Mesenchymal stem cell (in vitro differentiated cells and primary cell): Measurements from ENCODE around the gene CD47.
A peak's percentile ranks its signal among the peaks of the same experiment; 100 is the strongest.

ENCODE experiments used
- DNase-seq: peaks from one replicate; pipeline ENCODE4 v3.0.0-alpha.2; 2013
- H2AFZ ChIP-seq: one replicate; pipeline ENCODE4 v1.6.1; 2013; ENCODE audit warnings: low read depth, mild to moderate bottlenecking, control low read depth, inconsistent platforms, low read length, moderate library complexity
- H2AK5ac ChIP-seq: 2 replicates; pipeline ENCODE4 v1.6.1; 2013; ENCODE audit warnings: low read length, moderate library complexity, mild to moderate bottlenecking, inconsistent platforms; ENCODE audit not compliant: severe bottlenecking
- H2BK120ac ChIP-seq: one replicate; pipeline ENCODE4 v1.6.1; 2013; ENCODE audit warnings: low read depth, mild to moderate bottlenecking, inconsistent platforms, low read length, moderate library complexity
- H2BK12ac ChIP-seq, 2 experiments: one replicate each; pipeline ENCODE4 v1.6.1; 2013; ENCODE audit warnings: inconsistent platforms in 2 of 2, low read length in 2 of 2, mild to moderate bottlenecking in 2 of 2, moderate library complexity in 2 of 2, control low read depth in 1 of 2
- H2BK15ac ChIP-seq: one replicate; pipeline ENCODE4 v1.6.1; 2013; ENCODE audit warnings: mild to moderate bottlenecking, low read depth, inconsistent platforms; ENCODE audit not compliant: poor library complexity, severe bottlenecking
- H2BK5ac ChIP-seq: 2 replicates; pipeline ENCODE4 v1.6.1; 2013; ENCODE audit warnings: low read depth, mild to moderate bottlenecking, low read length, control low read depth, inconsistent platforms; ENCODE audit not compliant: poor library complexity, severe bottlenecking
- H3K14ac ChIP-seq, 2 experiments: one replicate each; pipeline ENCODE4 v1.6.1; 2013; ENCODE audit warnings: inconsistent platforms in 2 of 2, low read length in 2 of 2, control low read depth in 1 of 2, mild to moderate bottlenecking in 1 of 2, moderate library complexity in 1 of 2
- H3K18ac ChIP-seq, 2 experiments: one replicate each; pipeline ENCODE4 v1.6.1; 2013; ENCODE audit warnings: inconsistent platforms in 2 of 2, low read length in 2 of 2, control low read depth in 1 of 2, low read depth in 1 of 2, mild to moderate bottlenecking in 1 of 2
- H3K23ac ChIP-seq, 2 experiments: one replicate each; pipeline ENCODE4 v1.6.1; 2013; ENCODE audit warnings: inconsistent platforms in 2 of 2, low read length in 2 of 2, mild to moderate bottlenecking in 2 of 2, moderate library complexity in 2 of 2, control low read depth in 1 of 2
- H3K27ac ChIP-seq: 2 replicates; pipeline ENCODE4 v1.5.1; 2013; ENCODE audit warnings: mild to moderate bottlenecking, moderate library complexity, low read length, control low read depth, inconsistent platforms; ENCODE audit not compliant: poor library complexity, severe bottlenecking
- H3K27me3 ChIP-seq, 2 experiments: 2 replicates each; pipeline versions ENCODE4 v1.6.1 to v1.7.0; 2013; ENCODE audit warnings: low read length in 2 of 2, mild to moderate bottlenecking in 2 of 2, moderate library complexity in 2 of 2, control low read depth in 1 of 2, inconsistent platforms in 1 of 2; ENCODE audit not compliant: control insufficient read depth in 1 of 2, insufficient read depth in 1 of 2
- H3K36me3 ChIP-seq, 2 experiments: 2 replicates each; pipeline versions ENCODE4 v1.6.1 to v1.7.0; 2013; ENCODE audit warnings: low read length in 2 of 2, control low read depth in 1 of 2, inconsistent platforms in 1 of 2, low read depth in 1 of 2, mild to moderate bottlenecking in 1 of 2; ENCODE audit not compliant: insufficient read depth in 2 of 2, control insufficient read depth in 1 of 2
- H3K4ac ChIP-seq, 2 experiments: one replicate each; pipeline ENCODE4 v1.6.1; 2013; ENCODE audit warnings: inconsistent platforms in 2 of 2, low read length in 2 of 2, mild to moderate bottlenecking in 2 of 2, moderate library complexity in 2 of 2, control low read depth in 1 of 2, low read depth in 1 of 2
- H3K4me1 ChIP-seq: 2 replicates; pipeline ENCODE4 v1.6.1; 2013; ENCODE audit warnings: low read depth, low read length, control low read depth; ENCODE audit not compliant: control insufficient read depth, insufficient read depth
- H3K4me2 ChIP-seq: 2 replicates; pipeline ENCODE4 v1.6.1; 2013; ENCODE audit warnings: low read length, mild to moderate bottlenecking, inconsistent platforms; ENCODE audit not compliant: poor library complexity, severe bottlenecking
- H3K4me3 ChIP-seq, 2 experiments: 2 replicates each; pipeline versions ENCODE4 v1.5.1 to v1.7.0; 2013; ENCODE audit warnings: low read length in 2 of 2, mild to moderate bottlenecking in 2 of 2, control low read depth in 1 of 2, low read depth in 1 of 2; ENCODE audit not compliant: insufficient read depth in 1 of 2
- H3K79me1 ChIP-seq: replicated peaks from 2 replicates; pipeline ENCODE4 v1.6.1; 2013; ENCODE audit warnings: mild to moderate bottlenecking, control low read depth, low read length, inconsistent platforms; ENCODE audit not compliant: poor library complexity, severe bottlenecking
- H3K9ac ChIP-seq: 2 replicates; pipeline ENCODE4 v1.7.0; 2013; ENCODE audit warnings: mild to moderate bottlenecking, low read length, moderate library complexity
- H3K9me3 ChIP-seq: 2 replicates; pipeline ENCODE4 v1.7.0; 2013; ENCODE audit warnings: mild to moderate bottlenecking, low read length; ENCODE audit not compliant: control insufficient read depth
- H4K8ac ChIP-seq: one replicate; pipeline ENCODE4 v1.6.1; 2013; ENCODE audit warnings: inconsistent platforms, mild to moderate bottlenecking, low read length, moderate library complexity
- H4K91ac ChIP-seq: one replicate; pipeline ENCODE4 v1.6.1; 2013; ENCODE audit warnings: mild to moderate bottlenecking, low read length, inconsistent platforms
- WGBS: methylation state at CpG from one replicate; pipeline ENCODE4 v1.1.7; 2013; ENCODE audit warnings: mixed read lengths; 5-methylcytosine and 5-hydroxymethylcytosine counted together

Gene CD47

DNA sequence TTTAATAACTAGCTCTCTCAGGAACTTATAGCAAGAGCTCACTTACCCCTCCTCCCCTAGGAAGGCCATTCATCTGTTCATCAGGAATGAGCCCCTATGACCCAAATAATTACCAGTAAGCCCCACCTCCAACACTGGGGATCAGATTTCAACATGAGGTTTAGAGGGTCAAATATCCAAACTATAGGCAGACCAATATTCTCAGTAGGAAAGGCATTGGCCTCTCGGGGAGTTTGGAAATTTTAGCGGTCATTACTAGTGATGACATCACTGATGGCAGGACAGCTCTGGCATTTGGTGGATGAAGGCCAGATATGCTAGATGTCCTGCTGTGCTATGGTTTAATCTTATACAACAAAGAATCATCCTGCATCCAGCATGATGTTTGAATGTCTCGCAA lies 15.2 kb upstream of the CD47 start:
- no peak overlapping the region for H4K8ac ChIP-seq

DNA sequence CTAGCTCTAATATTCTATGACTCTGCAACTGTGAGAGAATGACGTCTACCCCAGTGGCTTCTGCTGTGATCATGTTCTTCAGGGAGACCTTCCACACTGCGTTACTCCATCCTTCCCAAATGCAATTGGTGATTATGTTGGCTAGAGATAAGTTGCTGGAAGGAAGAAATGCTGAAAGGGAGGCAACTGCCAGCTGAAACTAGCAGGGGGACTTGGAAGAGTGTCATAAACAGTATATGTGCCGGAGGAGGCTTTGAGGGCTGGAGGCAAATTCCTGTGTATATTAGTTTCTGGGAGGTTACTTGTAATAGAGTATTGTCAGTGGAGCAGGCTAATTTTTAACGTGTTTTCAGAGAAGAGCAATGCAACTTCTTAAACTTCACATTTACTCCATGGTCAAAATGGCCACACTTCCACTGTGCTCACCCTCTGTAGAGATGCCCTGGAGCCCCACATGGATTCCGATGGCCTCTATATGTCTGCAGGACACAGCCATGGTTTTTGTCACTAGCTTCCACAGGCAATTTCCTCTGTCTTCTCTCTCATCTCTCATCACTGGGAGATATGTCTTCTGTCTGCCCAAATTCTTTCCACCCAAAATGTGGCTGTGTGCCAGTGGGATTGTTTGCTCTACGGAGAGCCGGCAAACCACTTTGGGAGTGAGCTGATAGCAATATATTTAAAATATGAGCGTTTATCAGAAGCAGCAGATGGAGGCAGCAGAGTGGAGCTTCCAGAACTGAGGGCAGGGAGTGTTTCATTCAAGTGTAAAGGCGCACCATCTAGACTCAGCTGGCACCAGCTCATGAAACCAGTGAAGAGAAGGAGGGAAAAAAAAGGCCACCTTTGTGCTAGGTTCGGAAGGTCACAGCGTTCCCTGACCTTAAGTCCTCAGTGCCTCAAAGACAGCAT lies 13.3 kb upstream of the CD47 start:
- Histone ChIP-seq H3K18ac (no peak overlapping the region), H2BK12ac (no peak overlapping the region), H3K4me1 (peaks cover 1% of the 10 kb centered on the region), H3K4ac (no peak overlapping the region), H3K9me3 (no peaks in the 10 kb centered on the region), H4K8ac (no peak overlapping the region), H2AK5ac (no peak overlapping the region), H3K4me2 (no peak overlapping the region), H4K91ac (no peak overlapping the region), H2BK120ac (no peak overlapping the region), H3K79me1 (no peaks in the 10 kb centered on the region), H3K9ac (no peak overlapping the region), H3K27ac (no peak overlapping the region), H2AFZ (no peak overlapping the region), H3K23ac (no peak overlapping the region), H3K4me3 (no peak overlapping the region), H3K14ac (no peak overlapping the region), H3K36me3 (no peaks in the 10 kb centered on the region), H3K27me3 (no peaks in the 10 kb centered on the region), H2BK5ac (no peak overlapping the region), H2BK15ac (no peak overlapping the region)
- WGBS, result 80% methylated on average over 9 of the region's 11 CpGs
- DNase-seq, result no peak

More for the DNA sequence above, 15.2 kb upstream of the CD47 start:
- H3K9me3 ChIP-seq, result no peaks in the 10 kb centered on the region
- no peak overlapping the region for H2BK12ac ChIP-seq
- no peak overlapping the region for H3K27ac ChIP-seq
- H3K79me1 ChIP-seq, result no peaks in the 10 kb centered on the region
- H3K4ac ChIP-seq, result no peak overlapping the region
- no peak overlapping the region for H3K4me3 ChIP-seq
- no peak overlapping the region for H3K9ac ChIP-seq
- no peak overlapping the region for H3K18ac ChIP-seq
- no peak overlapping the region for H3K4me2 ChIP-seq
- H4K91ac ChIP-seq, result no peak overlapping the region
- no peak overlapping the region for H2BK5ac ChIP-seq
- no peak overlapping the region for H3K23ac ChIP-seq
- H3K36me3 ChIP-seq, result no peaks in the 10 kb centered on the region
- no peak overlapping the region for H2AK5ac ChIP-seq
- no peak overlapping the region for H2BK15ac ChIP-seq
- WGBS, result 50% methylated on average over 1 of the region's 3 CpGs
- H3K4me1 ChIP-seq, result peaks cover 1% of the 10 kb centered on the region
- no peak for DNase-seq
- no peaks in the 10 kb centered on the region for H3K27me3 ChIP-seq
- no peak overlapping the region for H2BK120ac ChIP-seq
- H3K14ac ChIP-seq, result no peak overlapping the region
- H2AFZ ChIP-seq, result no peak overlapping the region

DNA sequence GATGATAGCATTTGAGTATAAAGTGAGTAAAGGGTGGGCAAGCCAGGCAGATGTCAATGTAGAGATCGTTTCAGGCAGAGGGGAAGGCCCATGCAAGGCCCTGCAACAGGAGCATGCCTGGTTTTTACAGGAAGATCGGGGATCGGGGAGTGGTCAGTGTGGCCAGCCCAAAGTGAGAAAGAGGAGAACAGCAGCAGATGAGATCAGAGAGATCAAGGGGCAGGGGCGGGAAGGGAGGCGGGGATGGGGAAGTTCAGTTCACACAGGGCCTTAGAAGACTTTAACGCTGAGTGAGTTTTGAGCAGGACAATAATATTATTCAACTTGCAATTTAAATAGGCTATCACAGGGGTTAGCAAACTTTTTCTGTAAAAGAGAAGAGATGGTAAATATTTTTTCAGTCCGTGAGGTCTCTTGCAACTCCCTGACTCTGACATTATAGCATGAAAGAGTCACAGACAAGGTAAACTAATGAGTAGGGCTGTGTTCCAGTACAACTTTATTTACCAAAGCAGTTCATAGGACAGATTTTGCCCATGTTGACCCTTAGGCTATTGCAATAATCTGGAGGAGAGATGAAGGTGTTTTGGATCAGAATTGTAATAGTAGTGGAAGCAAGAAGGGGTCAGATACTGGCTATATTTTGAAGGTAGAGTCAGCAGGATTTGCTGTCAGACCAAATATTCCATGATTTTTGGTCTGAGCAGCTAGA lies 12.4 kb upstream of the CD47 start:
- no peaks in the 10 kb centered on the region for H3K27me3 ChIP-seq
- no peak overlapping the region for H4K91ac ChIP-seq
- H3K23ac ChIP-seq, result no peak overlapping the region
- H4K8ac ChIP-seq, result no peak overlapping the region
- no peak overlapping the region for H2AK5ac ChIP-seq
- H2BK15ac ChIP-seq, result no peak overlapping the region
- H3K9ac ChIP-seq, result no peak overlapping the region
- H3K27ac ChIP-seq, result no peak overlapping the region
- peak overlapping the region in 1 of 2 experiments; percentile 46 for H3K18ac ChIP-seq
- H3K9me3 ChIP-seq, result no peaks in the 10 kb centered on the region
- H3K4me1 ChIP-seq, result peaks cover 1% of the 10 kb centered on the region
- 47% methylated on average over 4 of the region's 7 CpGs for WGBS
- H3K4me2 ChIP-seq, result no peak overlapping the region
- no peaks in the 10 kb centered on the region for H3K79me1 ChIP-seq
- no peak overlapping the region for H3K14ac ChIP-seq
- H2BK5ac ChIP-seq, result no peak overlapping the region
- H2AFZ ChIP-seq, result no peak overlapping the region
- H3K36me3 ChIP-seq, result no peaks in the 10 kb centered on the region
- no peak overlapping the region for H3K4ac ChIP-seq
- H3K4me3 ChIP-seq, result no peak overlapping the region
- no peak overlapping the region for H2BK120ac ChIP-seq
- no peak for DNase-seq
- no peak overlapping the region for H2BK12ac ChIP-seq

- 97% methylated on average over 8 of the region's 8 CpGs for WGBS
- no peak for DNase-seq
- H3K27me3 ChIP-seq, result no peaks in the 10 kb centered on the region
Measured at GRCh38 chr3:108102420-108103039, 11.7 kb upstream of the CD47 start.

More at GRCh38 chr3:108102420-108103039, 11.7 kb upstream of the CD47 start:
- H3K4me3 ChIP-seq, result no peak overlapping the region
- no peak overlapping the region for H3K4me2 ChIP-seq
- no peak overlapping the region for H3K9ac ChIP-seq
- H2BK12ac ChIP-seq, result no peak overlapping the region
- H3K9me3 ChIP-seq, result no peaks in the 10 kb centered on the region
- H4K8ac ChIP-seq, result no peak overlapping the region
- H3K14ac ChIP-seq, result no peak overlapping the region
- H3K36me3 ChIP-seq, result no peaks in the 10 kb centered on the region
- H3K4ac ChIP-seq, result no peak overlapping the region
- H3K4me1 ChIP-seq, result peaks cover 1% of the 10 kb centered on the region
- H2AFZ ChIP-seq, result no peak overlapping the region
- no peaks in the 10 kb centered on the region for H3K79me1 ChIP-seq
- H2AK5ac ChIP-seq, result no peak overlapping the region
- no peak overlapping the region for H3K23ac ChIP-seq
- no peak overlapping the region for H3K27ac ChIP-seq
- H2BK5ac ChIP-seq, result no peak overlapping the region
- H4K91ac ChIP-seq, result no peak overlapping the region
- no peak overlapping the region for H2BK120ac ChIP-seq
- no peak overlapping the region for H2BK15ac ChIP-seq
- H3K18ac ChIP-seq, result no peak overlapping the region
